ACC112 (cell line): ENCODE measurements around the gene SLC6A19.
"Not testable (repeated sequence)": the region's sequence is repeated elsewhere in the genome, so short reads cannot be mapped to it uniquely, and the experiment has no call there.

Source experiments
- H2AFZ ChIP-seq: fragments of 200-600 bp; sonication (generic); one replicate; pipeline ENCODE4 v1.6.0; 2017; ENCODE audit warnings: antibody characterized with exemption, low read length; ENCODE audit not compliant: unreplicated experiment
- H3K27ac ChIP-seq: fragments of 200-600 bp; sonication (generic); 2 replicates; pipeline ENCODE4 v1.5.1; 2014; ENCODE audit warnings: low read depth, mild to moderate bottlenecking, antibody characterized with exemption, low read length, moderate library complexity
- H3K27me3 ChIP-seq: fragments of 200-600 bp; sonication (generic); 2 replicates; pipeline ENCODE4 v1.6.1; 2014; ENCODE audit warnings: mild to moderate bottlenecking, antibody characterized with exemption, low read length, moderate library complexity, mixed read lengths; ENCODE audit not compliant: insufficient read depth
- H3K36me3 ChIP-seq: fragments of 200-600 bp; sonication (generic); 2 replicates; pipeline ENCODE4 v1.6.1; 2016; ENCODE audit warnings: mild to moderate bottlenecking, antibody characterized with exemption, low read length, moderate library complexity, mixed read lengths; ENCODE audit not compliant: insufficient read depth
- H3K4me1 ChIP-seq: fragments of 200-600 bp; sonication (generic); one replicate; pipeline ENCODE4 v1.6.1; 2016; ENCODE audit warnings: low read length, mixed read lengths; ENCODE audit not compliant: insufficient read depth, unreplicated experiment, control insufficient read depth
- H3K4me3 ChIP-seq: fragments of 200-600 bp; sonication (generic); 2 replicates; pipeline ENCODE4 v1.5.1; 2014; ENCODE audit warnings: mild to moderate bottlenecking, low read depth, low read length
- H3K79me2 ChIP-seq: fragments of 200-600 bp; sonication (generic); one replicate; pipeline ENCODE4 v1.6.0; 2016; ENCODE audit warnings: low read length; ENCODE audit not compliant: control insufficient read depth, unreplicated experiment, insufficient read depth

The SLC6A19 gene

GRCh38 chr5:1257363-1257762 is 56.0 kb downstream of the SLC6A19 start:
- Histone ChIP-seq H3K4me3 (no peak overlapping the region), H3K36me3 (no peaks in the 10 kb centered on the region), H2AFZ (no peak overlapping the region), H3K79me2 (no peaks in the 10 kb centered on the region), H3K27me3 (peaks cover 6% of the 10 kb centered on the region; the same call in 1 of the 2 replicates), H3K27ac (no peak overlapping the region), H3K4me1 (no peaks in the 10 kb centered on the region)

GRCh38 chr5:1257841-1258240 is 56.4 kb downstream of the SLC6A19 start:
- Histone ChIP-seq H3K79me2 (no peaks in the 10 kb centered on the region), H3K27me3 (peaks cover 6% of the 10 kb centered on the region; the same call in 1 of the 2 replicates), H3K4me1 (no peaks in the 10 kb centered on the region), H3K27ac (no peak overlapping the region), H2AFZ (no peak overlapping the region), H3K36me3 (no peaks in the 10 kb centered on the region), H3K4me3 (no peak overlapping the region)

GRCh38 chr5:1259806-1260480 is 58.5 kb downstream of the SLC6A19 start:
- peaks cover 6% of the 10 kb centered on the region; the same call in 1 of the 2 replicates for H3K27me3 ChIP-seq
- H3K4me3 ChIP-seq, result no peak overlapping the region
- H3K27ac ChIP-seq, result no peak overlapping the region

GRCh38 chr5:1261643-1262042 is 60.2 kb downstream of the SLC6A19 start:
- H3K4me3 ChIP-seq, result no peak overlapping the region
- H3K4me1 ChIP-seq, result no peaks in the 10 kb centered on the region
- no peaks in the 10 kb centered on the region for H3K27me3 ChIP-seq
- no peak overlapping the region for H3K27ac ChIP-seq
- no peaks in the 10 kb centered on the region for H3K36me3 ChIP-seq
- no peaks in the 10 kb centered on the region for H3K79me2 ChIP-seq
- H2AFZ ChIP-seq, result no peak overlapping the region

More at GRCh38 chr5:1259806-1260480, 58.5 kb downstream of the SLC6A19 start:
- no peak overlapping the region for H2AFZ ChIP-seq
- H3K4me1 ChIP-seq, result no peaks in the 10 kb centered on the region
- no peaks in the 10 kb centered on the region for H3K79me2 ChIP-seq
- no peaks in the 10 kb centered on the region for H3K36me3 ChIP-seq

GRCh38 chr5:1262381-1262780 is 61.0 kb downstream of the SLC6A19 start:
- no peaks in the 10 kb centered on the region for H3K36me3 ChIP-seq
- no peaks in the 10 kb centered on the region for H3K4me1 ChIP-seq
- H2AFZ ChIP-seq, result no peak overlapping the region
- H3K27ac ChIP-seq, result no peak overlapping the region
- no peaks in the 10 kb centered on the region for H3K27me3 ChIP-seq
- H3K79me2 ChIP-seq, result no peaks in the 10 kb centered on the region
- no peak overlapping the region for H3K4me3 ChIP-seq

GRCh38 chr5:1264211-1264610 is 62.8 kb downstream of the SLC6A19 start:
- no peak overlapping the region for H3K4me3 ChIP-seq
- H3K36me3 ChIP-seq, result no peaks in the 10 kb centered on the region
- no peaks in the 10 kb centered on the region for H3K79me2 ChIP-seq
- H2AFZ ChIP-seq, result no peak overlapping the region
- H3K27ac ChIP-seq, result no peak overlapping the region
- H3K4me1 ChIP-seq, result no peaks in the 10 kb centered on the region
- H3K27me3 ChIP-seq, result no peaks in the 10 kb centered on the region

GRCh38 chr5:1265026-1265425 is 63.6 kb downstream of the SLC6A19 start:
- Histone ChIP-seq H3K4me1 (no peaks in the 10 kb centered on the region), H3K4me3 (no peak overlapping the region), H2AFZ (no peak overlapping the region), H3K27me3 (no peaks in the 10 kb centered on the region), H3K36me3 (no peaks in the 10 kb centered on the region), H3K79me2 (no peaks in the 10 kb centered on the region), H3K27ac (no peak overlapping the region)

GRCh38 chr5:1265461-1266455 is 64.4 kb downstream of the SLC6A19 start:
- Histone ChIP-seq H3K36me3 (no peaks in the 10 kb centered on the region), H3K4me1 (no peaks in the 10 kb centered on the region), H2AFZ (no peak overlapping the region), H3K4me3 (no peak overlapping the region), H3K27ac (no peak overlapping the region), H3K27me3 (no peaks in the 10 kb centered on the region), H3K79me2 (no peaks in the 10 kb centered on the region)

- Histone ChIP-seq H3K27ac (no peak overlapping the region), H2AFZ (no peak overlapping the region), H3K27me3 (no peaks in the 10 kb centered on the region), H3K4me3 (no peak overlapping the region), H3K4me1 (no peaks in the 10 kb centered on the region), H3K36me3 (no peaks in the 10 kb centered on the region), H3K79me2 (no peaks in the 10 kb centered on the region)
Measured at GRCh38 chr5:1266791-1267190, 65.4 kb downstream of the SLC6A19 start.

GRCh38 chr5:1267464-1267863 is 66.1 kb downstream of the SLC6A19 start:
- not testable (repeated sequence) for H3K4me1 ChIP-seq, H3K27me3 ChIP-seq, H3K36me3 ChIP-seq, H2AFZ ChIP-seq, H3K4me3 ChIP-seq, H3K27ac ChIP-seq, H3K79me2 ChIP-seq
